ENCODE measurements around the gene GALNS. TPM values are rescaled to one million over a fixed set of nuclear protein-coding genes. Genes with fewer than 3 reads are reported as not detected.
A peak's percentile ranks its signal among the peaks of the same experiment; 100 is the strongest.

The GALNS gene
- total RNA-seq, 1 experiment from 2014 or later: 29.5 TPM

DNA sequence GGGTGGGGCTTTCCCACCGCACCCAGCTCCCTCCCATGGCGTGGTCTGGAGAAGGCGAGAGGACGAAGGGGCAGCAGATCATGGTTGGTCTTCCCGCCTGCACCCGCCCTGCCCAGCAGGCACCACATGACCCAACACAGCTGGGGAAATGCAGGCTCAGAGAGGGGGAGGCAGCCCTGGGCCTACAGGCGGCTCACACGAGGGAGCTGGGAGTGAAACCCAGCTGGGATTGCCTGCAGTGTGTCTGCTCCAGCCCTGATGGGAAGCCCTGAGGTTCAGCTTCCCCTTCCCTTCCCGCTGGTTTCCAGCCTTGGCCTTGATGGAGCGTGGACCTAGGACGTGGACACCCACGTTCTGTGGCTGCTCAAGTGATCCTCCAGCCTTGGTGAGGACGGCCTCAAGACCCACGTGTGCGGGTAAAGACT, 29.7 kb upstream of the GALNS start:
- no peaks in the 10 kb centered on the region for H3K4me1 Mint-ChIP-seq
- no peak for DNase-seq (ENCODE audit: low spot score)
- ATAC-seq: no peak
- H3K27ac Mint-ChIP-seq: no peak overlapping the region
- peaks cover 2% of the 10 kb centered on the region for H3K27me3 Mint-ChIP-seq (ENCODE audit: low read depth)
- ChIA-PET CTCF (interaction anchor here (1.0 kb wide), 1 partner anchor 281 kb away, joined by 4 read pairs; no protein-coding TSS in a partner anchor), POLR2A (no interaction called here)
- no peaks in the 10 kb centered on the region for H3K9me3 Mint-ChIP-seq
- H3K36me3 Mint-ChIP-seq: no peaks in the 10 kb centered on the region
- no peak overlapping the region for H3K4me3 Mint-ChIP-seq
- TF ChIP-seq, protein P1, sequence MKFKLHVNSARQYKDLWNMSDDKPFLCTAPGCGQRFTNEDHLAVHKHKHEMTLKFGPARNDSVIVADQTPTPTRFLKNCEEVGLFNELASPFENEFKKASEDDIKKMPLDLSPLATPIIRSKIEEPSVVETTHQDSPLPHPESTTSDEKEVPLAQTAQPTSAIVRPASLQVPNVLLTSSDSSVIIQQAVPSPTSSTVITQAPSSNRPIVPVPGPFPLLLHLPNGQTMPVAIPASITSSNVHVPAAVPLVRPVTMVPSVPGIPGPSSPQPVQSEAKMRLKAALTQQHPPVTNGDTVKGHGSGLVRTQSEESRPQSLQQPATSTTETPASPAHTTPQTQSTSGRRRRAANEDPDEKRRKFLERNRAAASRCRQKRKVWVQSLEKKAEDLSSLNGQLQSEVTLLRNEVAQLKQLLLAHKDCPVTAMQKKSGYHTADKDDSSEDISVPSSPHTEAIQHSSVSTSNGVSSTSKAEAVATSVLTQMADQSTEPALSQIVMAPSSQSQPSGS (CRISPR knock-in tag; IDR thresholded peaks at IDR 0.05; ENCODE audit: borderline replicate concordance, low read depth): no peak
- TF ChIP-seq GTF2I (CRISPR knock-in tag; conservative IDR thresholded peaks at IDR 0.05) (no peak), MYBL2 (CRISPR knock-in tag; IDR thresholded peaks at IDR 0.05) (no peak)

DNA sequence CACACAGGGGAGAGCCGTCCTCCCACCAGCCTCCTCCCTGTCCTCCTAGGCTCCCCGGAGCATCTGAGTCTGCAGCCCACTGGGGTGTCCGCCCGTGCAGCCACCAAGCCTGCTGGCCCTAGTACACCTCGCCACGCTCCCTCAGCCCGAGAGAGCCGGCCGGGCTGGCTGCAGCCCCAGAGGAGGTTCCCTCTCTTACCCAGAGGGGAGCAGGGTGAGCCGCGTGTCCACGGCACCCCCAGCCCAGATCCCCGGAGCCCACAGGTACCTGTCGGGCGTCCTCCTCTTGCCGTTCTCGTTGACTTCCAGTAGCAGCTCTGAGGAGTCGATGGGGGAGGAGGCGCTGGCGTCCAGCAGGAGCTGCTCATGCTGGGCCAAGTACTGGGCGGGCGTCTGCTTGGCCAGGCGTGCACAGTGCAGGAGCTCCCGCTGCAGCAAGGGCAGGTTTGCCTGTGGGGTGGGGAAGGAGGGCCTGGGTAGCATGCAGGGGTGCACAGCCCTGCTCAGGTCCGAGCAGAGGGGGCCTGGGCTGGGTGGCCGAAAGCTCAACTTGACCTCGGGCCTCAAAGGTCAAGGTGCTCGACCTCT, 29.0 kb upstream of the GALNS start:
- no peak overlapping the region for H3K4me3 Mint-ChIP-seq
- TF ChIP-seq, protein P2, sequence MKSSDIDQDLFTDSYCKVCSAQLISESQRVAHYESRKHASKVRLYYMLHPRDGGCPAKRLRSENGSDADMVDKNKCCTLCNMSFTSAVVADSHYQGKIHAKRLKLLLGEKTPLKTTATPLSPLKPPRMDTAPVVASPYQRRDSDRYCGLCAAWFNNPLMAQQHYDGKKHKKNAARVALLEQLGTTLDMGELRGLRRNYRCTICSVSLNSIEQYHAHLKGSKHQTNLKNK (CRISPR knock-in tag; IDR thresholded peaks at IDR 0.05): no peak
- TF ChIP-seq ZNF671 (CRISPR knock-in tag; IDR thresholded peaks at IDR 0.05) (no peak), JAZF1 (CRISPR knock-in tag; IDR thresholded peaks at IDR 0.05) (no peak), ZNF232 (CRISPR knock-in tag; IDR thresholded peaks at IDR 0.05) (no peak), ZNF416 (CRISPR knock-in tag; IDR thresholded peaks at IDR 0.05) (no peak), RORB (CRISPR knock-in tag; IDR thresholded peaks at IDR 0.05) (no peak), IRF2 (CRISPR knock-in tag; IDR thresholded peaks at IDR 0.05; ENCODE audit: borderline replicate concordance, low read depth) (no peak), ZNF423 (CRISPR knock-in tag; IDR thresholded peaks at IDR 0.05) (no peak)
- TF ChIP-seq, protein P3, sequence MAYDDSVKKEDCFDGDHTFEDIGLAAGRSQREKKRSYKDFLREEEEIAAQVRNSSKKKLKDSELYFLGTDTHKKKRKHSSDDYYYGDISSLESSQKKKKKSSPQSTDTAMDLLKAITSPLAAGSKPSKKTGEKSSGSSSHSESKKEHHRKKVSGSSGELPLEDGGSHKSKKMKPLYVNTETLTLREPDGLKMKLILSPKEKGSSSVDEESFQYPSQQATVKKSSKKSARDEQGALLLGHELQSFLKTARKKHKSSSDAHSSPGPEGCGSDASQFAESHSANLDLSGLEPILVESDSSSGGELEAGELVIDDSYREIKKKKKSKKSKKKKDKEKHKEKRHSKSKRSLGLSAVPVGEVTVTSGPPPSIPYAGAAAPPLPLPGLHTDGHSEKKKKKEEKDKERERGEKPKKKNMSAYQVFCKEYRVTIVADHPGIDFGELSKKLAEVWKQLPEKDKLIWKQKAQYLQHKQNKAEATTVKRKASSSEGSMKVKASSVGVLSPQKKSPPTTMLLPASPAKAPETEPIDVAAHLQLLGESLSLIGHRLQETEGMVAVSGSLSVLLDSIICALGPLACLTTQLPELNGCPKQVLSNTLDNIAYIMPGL (CRISPR knock-in tag; IDR thresholded peaks at IDR 0.05): no peak
- no peaks in the 10 kb centered on the region for H3K9me3 Mint-ChIP-seq
- ChIA-PET POLR2A (no interaction called here), CTCF (interaction anchor here (1.0 kb wide), 1 partner anchor 281 kb away, joined by 4 read pairs; no protein-coding TSS in a partner anchor)
- no peaks in the 10 kb centered on the region for H3K36me3 Mint-ChIP-seq
- DNase-seq (ENCODE audit: low spot score): no peak
- no peak for ATAC-seq
- no peak overlapping the region for H3K27ac Mint-ChIP-seq
- H3K4me1 Mint-ChIP-seq: no peaks in the 10 kb centered on the region
- peaks cover 2% of the 10 kb centered on the region for H3K27me3 Mint-ChIP-seq (ENCODE audit: low read depth)

DNA sequence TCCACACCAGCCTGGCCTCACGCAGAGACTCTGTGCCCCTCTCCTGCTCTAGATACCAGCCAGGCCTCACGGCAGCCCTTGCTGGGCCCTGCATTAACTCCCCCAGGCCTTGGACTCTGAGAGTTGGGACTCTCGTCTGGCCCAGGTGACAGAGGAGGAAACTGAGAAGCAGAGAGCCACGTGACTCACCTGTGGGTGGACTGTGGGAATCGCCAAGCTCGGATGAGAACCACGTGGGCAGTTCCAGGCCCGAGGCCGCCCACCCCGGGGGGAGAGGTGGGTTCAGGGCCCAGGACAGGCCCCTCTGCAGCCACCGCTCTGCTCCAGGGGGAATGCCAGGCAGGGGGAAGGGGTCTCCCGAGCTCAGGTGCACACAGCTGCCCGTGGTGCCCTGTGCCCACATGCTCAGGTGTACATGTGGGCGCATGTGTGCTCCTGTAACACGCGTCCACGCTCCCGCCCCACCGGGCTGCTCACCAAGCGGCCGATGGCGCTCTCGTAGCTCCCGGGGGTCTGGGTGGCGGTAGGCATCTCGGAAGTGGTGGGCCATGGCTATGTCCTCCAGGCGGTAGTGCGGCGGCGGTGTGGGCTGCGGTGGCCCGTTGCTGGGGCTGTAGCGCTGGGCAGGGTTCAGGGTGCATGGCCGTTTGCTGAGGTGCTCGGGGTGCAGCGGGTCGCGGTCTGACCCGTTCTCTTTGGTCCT, 28.0 kb upstream of the GALNS start:
- Mint-ChIP-seq H3K4me3 (no peak overlapping the region), H3K4me1 (no peaks in the 10 kb centered on the region), H3K27ac (peak overlapping the region; percentile 60; the same call in 1 of the 2 replicates), H3K36me3 (no peaks in the 10 kb centered on the region), H3K27me3 (ENCODE audit: low read depth) (no peaks in the 10 kb centered on the region; the same call in none of the 2 replicates), H3K9me3 (no peaks in the 10 kb centered on the region)
- ChIA-PET POLR2A (no interaction called here), CTCF (no interaction called here)
- DNase-seq (ENCODE audit: low spot score) (no peak), ATAC-seq (no peak)
- TF ChIP-seq JUN (CRISPR knock-in tag; IDR thresholded peaks at IDR 0.05) (no peak), ESRRA (CRISPR knock-in tag; IDR thresholded peaks at IDR 0.05; ENCODE audit: borderline replicate concordance) (no peak), NFATC4 (CRISPR knock-in tag; IDR thresholded peaks at IDR 0.05) (no peak), FOXJ3 (CRISPR knock-in tag; IDR thresholded peaks at IDR 0.05; ENCODE audit: borderline replicate concordance) (no peak), NFE2L1 (CRISPR knock-in tag; IDR thresholded peaks at IDR 0.05) (no peak), ZNF416 (CRISPR knock-in tag; IDR thresholded peaks at IDR 0.05) (no peak)
- TF ChIP-seq, protein P4, sequence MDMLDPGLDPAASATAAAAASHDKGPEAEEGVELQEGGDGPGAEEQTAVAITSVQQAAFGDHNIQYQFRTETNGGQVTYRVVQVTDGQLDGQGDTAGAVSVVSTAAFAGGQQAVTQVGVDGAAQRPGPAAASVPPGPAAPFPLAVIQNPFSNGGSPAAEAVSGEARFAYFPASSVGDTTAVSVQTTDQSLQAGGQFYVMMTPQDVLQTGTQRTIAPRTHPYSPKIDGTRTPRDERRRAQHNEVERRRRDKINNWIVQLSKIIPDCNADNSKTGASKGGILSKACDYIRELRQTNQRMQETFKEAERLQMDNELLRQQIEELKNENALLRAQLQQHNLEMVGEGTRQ (CRISPR knock-in tag; IDR thresholded peaks at IDR 0.05): no peak
